ENCODE results near the gene GREB1L.
"Not testable (repeated sequence)": the region's sequence is repeated elsewhere in the genome, so short reads cannot be mapped to it uniquely, and the experiment has no call there.

The GREB1L gene

GRCh38 chr18:21366896-21367295 is 124.9 kb downstream of the GREB1L start:
- no peak for DNase-seq (ENCODE audit: low read depth)

GRCh38 chr18:21369146-21369545 is 127.1 kb downstream of the GREB1L start:
- DNase-seq (ENCODE audit: low read depth), result no peak

DNA sequence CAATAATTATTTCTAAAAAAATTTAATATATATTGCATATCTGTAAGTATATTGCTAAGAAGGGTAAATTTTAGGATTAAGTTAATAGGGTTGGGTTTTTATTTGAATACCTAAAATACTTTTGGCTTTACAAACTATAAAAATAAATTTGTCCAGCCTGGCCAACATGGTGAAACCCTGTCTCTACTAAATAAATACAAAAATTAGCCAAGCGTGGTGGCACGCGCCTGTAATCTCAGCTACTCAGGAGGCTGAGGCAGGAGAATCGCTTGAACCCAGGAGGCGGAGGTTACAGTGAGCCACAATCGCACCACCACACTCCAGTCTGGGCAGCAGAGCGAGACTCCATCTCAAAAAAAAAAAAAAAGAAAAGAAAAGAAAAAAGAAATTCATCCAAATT is 127.6 kb downstream of the GREB1L start:
- DNase-seq (ENCODE audit: low read depth), result not testable (repeated sequence)

DNA sequence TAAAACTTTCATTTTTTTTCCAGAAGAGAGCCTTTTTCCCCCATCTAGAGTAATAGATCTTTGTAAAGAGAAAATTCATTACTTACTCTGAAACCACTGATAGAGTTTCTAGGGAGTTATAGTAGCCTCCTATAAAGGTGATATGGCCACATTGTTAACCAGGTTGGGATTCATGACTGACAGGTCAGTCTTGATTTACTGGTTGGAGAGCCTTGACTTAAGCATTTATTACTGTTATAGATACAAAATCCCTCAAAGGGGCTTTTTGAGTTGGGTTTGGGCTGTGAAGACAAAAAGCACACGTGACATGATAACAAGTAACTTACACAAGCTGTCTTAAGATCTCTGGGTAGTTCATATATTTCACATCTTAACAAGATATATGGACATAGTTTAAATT is 141.0 kb downstream of the GREB1L start:
- no peak for DNase-seq (ENCODE audit: low read depth)

- no peak for DNase-seq (ENCODE audit: low read depth)
Measured at GRCh38 chr18:21386523-21387240, 144.7 kb downstream of the GREB1L start.

GRCh38 chr18:21387886-21388285 is 145.9 kb downstream of the GREB1L start:
- DNase-seq (ENCODE audit: low read depth), result no peak

GRCh38 chr18:21389283-21389682 is 147.3 kb downstream of the GREB1L start:
- no peak for DNase-seq (ENCODE audit: low read depth)

GRCh38 chr18:21389903-21390302 is 147.9 kb downstream of the GREB1L start:
- DNase-seq (ENCODE audit: low read depth), result no peak

DNA sequence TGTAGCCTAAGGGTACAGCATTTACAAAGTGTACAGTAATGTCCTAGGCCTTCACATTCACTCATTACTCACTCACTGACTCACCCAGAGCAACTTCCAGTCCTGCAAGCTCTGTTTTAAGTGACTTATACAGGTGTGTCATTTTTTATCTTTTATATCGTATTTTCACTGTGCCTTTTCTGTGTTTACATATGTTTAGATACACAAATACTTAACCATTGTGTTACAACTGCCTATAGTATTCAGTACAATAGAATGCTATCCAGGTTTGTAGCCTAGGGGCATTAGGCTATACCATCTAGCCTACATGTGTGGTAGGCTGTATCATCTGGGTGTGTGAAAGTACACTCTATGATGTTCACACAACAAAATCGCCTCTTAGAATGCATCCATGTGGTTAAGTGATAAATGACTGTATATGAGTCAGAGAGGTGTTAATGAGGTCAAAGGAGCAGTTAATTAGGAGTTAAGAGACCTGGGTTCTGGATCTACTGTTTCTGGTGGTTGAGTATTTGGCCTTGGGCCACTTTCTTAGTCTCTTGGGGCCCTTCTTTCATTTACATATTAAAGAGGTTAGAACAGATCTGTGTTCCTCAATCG is 149.1 kb downstream of the GREB1L start:
- no peak for DNase-seq (ENCODE audit: low read depth)

DNA sequence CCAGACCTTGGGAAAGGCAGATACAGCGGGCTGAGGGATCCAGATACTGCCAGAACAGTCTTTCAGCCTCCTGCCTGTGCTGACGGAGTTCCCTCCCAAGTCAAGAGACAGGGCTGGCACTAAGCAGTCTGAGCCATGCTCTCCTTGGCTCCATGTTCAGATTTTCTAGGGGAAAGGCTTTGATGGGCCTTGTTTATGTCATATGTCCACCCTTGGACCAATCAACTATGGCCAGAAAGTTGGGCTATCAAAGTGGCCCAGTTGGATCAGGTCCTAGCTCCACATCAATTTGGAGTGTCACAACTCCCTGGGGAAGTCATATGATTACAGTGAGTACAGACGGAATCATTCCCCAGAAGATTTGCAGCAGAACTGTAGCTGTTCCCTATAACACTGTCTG is 152.0 kb downstream of the GREB1L start:
- DNase-seq (ENCODE audit: low read depth), result no peak

- no peak for DNase-seq (ENCODE audit: low read depth)
Measured at GRCh38 chr18:21398121-21398520, 156.1 kb downstream of the GREB1L start.

DNA sequence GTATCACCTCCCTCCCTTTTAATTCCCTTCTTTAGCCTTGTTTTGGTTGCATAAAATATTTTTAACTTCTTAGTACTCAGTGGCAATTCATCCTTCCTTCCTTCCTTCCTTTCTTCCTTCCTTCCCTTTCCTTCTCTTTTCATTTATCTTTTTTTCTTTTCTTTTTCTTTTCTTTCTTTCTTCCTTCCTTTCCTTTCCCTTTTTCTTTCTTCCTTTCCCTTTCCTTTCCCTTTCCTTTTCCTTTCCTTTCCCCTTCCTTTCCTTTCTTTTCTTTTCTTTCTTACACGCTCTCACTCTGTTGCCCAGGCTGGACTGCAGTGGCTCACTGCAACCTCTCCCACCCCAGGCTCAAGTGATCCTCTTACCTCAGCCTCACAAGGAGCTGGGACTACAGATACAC is 160.2 kb downstream of the GREB1L start:
- no peak for DNase-seq (ENCODE audit: low read depth)

DNA sequence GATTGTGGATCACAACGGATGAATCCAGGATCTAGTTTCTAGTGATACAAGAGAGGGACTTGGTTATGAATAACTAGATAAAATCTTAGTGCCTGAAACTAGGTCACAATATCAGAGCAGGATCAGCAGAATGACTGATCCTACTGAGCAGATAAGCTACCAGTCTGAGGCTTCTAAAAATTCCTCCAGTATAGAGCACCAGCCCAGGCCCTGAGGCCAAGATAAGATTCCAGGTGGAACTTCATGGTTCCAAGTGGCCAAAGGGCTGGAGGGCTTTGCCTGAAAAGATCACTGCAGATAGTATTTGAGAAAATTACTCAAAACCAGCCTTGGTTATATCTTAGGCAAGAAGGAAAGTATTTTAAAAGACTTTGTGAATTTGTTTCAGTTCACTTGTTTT is 162.4 kb downstream of the GREB1L start:
- DNase-seq (ENCODE audit: low read depth), result no peak

DNA sequence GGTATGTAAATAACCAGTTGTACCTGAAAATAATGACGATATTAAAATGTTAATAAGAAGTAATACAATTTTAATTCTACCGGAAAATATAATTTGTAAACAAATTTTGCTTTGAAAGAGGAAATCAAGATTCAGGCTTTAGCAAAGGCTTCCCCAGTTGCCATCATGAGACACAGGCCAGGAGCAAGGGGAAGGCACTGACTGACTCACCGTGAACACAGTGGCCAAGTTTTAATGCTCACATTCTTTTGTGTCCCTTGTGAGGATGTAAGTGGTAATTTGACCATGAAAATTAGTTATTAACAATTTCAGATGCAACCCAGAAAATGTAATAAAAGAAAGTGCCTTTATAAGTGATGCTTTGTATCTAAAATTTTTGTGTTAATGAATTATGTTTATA is 164.1 kb downstream of the GREB1L start:
- no peak for DNase-seq (ENCODE audit: low read depth)

DNA sequence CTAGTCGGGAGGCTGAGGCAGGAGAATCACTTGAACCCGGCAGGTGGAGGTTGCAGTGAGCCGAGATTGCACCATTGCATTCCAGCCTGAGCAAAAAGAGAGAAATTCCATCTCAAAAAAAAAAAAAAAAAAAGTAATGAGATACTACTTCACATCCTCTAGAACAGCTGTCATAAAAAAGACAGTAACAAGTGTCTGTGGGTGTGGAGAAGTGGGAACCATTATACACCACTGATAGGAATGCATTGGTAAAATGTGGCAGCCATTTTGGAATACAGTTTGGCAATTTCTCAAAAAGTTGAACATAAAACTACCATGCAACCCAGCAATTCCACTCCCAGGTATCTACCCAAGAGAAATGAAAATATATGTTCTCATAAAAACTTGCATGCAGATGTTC is 166.6 kb downstream of the GREB1L start:
- no peak for DNase-seq (ENCODE audit: low read depth)

GRCh38 chr18:21433436-21433835 is 191.4 kb downstream of the GREB1L start:
- DNase-seq (ENCODE audit: low read depth), result no peak

GRCh38 chr18:21439431-21439846 is 197.4 kb downstream of the GREB1L start:
- DNase-seq (ENCODE audit: low read depth), result no peak

DNA sequence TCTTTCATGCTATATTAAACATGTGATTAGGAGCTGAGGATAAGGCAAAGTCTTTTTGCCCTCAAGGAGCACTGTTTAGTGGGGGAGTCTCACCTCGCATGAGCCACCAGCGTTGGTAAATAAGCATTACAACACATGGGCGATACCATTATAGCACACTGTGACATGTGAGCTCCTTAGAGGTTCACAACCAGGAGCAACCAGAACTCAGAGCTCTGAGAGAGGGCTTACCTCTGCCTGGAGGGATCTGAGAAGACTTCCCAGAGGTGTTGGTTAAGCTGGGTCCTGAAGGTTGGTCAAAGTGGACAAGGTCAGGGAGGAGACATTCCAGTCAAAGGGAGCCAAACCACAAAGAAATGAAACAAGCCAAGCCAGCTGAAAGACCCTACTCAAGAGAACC is 199.6 kb downstream of the GREB1L start:
- no peak for DNase-seq (ENCODE audit: low read depth)

DNA sequence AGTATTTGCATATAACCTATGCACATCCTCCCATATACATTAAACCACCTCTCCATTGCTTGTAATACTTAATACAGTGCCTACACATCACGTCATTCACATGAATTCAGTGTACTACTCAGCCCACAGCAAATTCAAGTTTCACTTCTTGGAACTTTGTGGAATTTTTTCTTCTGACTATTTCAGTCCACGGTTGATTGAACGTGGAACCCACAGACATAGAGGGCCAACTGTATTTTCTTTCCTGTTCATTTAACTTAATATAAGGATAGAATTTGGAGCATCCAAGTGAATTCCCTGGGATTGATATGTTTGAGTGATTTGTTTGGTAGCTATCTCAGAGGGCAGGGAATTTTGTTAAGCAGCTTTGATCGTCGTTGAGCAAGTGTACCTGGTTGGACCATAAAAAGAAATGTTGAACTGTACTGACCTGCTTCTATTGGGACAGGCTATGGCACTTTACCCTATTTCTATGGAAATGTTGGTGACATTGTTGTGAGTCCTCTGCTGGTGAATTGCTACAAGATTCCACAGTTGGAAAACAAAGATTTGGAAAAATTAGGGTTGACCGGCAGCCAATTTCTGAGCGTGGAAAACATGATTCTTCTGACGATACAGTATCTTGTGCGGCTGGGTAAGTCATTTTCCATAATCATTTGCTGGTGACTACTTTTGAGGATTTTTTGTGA is 201.9 kb downstream of the GREB1L start:
- no peak for DNase-seq (ENCODE audit: low read depth)

DNA sequence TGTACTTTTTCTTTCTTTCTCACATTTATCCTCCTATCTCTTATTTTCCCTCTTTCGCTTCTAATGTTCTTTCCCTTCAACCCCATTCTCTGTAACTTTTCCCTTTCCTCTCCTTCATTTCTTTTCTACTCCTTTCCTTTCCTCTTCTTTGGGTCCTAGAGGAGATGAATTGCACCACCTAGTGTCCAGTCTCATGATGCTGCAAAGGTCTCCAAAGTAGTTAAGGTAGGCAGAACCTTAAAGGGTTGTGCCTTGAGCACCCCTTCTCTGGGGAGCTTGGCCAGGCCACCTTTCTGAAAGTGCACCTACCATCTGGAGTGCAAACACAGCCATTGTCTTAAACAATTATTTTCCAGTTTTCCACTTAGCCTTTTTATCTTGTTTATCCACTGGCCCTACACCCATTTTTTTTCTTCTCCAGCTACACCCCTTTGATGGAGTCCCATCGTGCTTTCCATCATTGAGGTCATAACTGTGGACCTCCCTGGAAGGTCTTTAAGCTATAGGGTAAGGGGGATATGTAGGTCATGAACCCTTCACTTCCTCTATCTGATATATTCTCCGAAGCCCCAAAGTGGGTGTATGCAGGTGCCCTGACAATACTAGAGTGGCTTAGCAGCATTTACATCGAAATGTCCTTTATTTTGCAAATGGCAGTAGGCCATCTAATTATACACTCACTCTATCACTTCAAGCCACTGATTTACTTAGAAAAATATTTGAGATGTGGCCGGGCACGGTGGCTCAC is 202.6 kb downstream of the GREB1L start:
- no peak for DNase-seq (ENCODE audit: low read depth)

GRCh38 chr18:21448299-21448698 is 206.3 kb downstream of the GREB1L start:
- DNase-seq (ENCODE audit: low read depth), result no peak

- no peak for DNase-seq (ENCODE audit: low read depth)
Measured at GRCh38 chr18:21449367-21450290, 207.6 kb downstream of the GREB1L start.
